PC-3 (cell line): ENCODE measurements around the gene C1D. TPM values are rescaled to one million over a fixed set of nuclear protein-coding genes. Genes with fewer than 3 reads are reported as not detected.

Source experiments
- ATAC-seq: fragments of 200-7000 bp; cut with Tn5 transposase; 2 replicates; pipeline ENCODE4 v1.9.1; 2020; ENCODE audit warnings: mild to moderate bottlenecking, moderate library complexity
- BruUV-seq: library from RNA; stranded (reverse); fragments of 400-500 nt; replicated peaks from 2 replicates; lab custom pipeline; 2021; lab: Mats Ljungman, UMichigan
- CTCF ChIA-PET: fragments of 300-600 bp; sonication (Branson Sonifier 250); formaldehyde crosslinking; loops from one replicate; lab custom pipeline; 2022; ENCODE audit warnings: antibody characterized with exemption; lab: Charles Lee
- POLR2A ChIA-PET: fragments of 300-600 bp; sonication (Branson Sonifier 250); formaldehyde crosslinking; loops from one replicate; lab custom pipeline; 2022; ENCODE audit warnings: antibody characterized with exemption; ENCODE audit not compliant: unreplicated experiment; lab: Charles Lee
- DNase-seq: peaks from one replicate; pipeline ENCODE4 v3.0.0-alpha.2; 2015
- H2AFZ ChIP-seq: fragments of 300-600 bp; sonication (generic); 2 replicates; pipeline ENCODE4 v1.6.0; 2016; ENCODE audit warnings: antibody characterized with exemption, low read length
- H3F3A ChIP-seq: fragments of 300-600 bp; sonication (generic); one replicate; pipeline ENCODE4 v1.6.0; 2017; ENCODE audit warnings: antibody characterized with exemption, low read length, control low read depth, mild to moderate bottlenecking; ENCODE audit not compliant: unreplicated experiment
- H3K27ac ChIP-seq: fragments of 300-600 bp; sonication (generic); 2 replicates; pipeline ENCODE4 v1.5.1; 2016; ENCODE audit warnings: mild to moderate bottlenecking, low read length
- H3K27me3 ChIP-seq: fragments of 300-600 bp; sonication (generic); 2 replicates; pipeline ENCODE4 v1.6.1; 2016; ENCODE audit warnings: low read length, mixed read lengths
- H3K36me3 ChIP-seq: fragments of 300-600 bp; sonication (generic); 2 replicates; pipeline ENCODE4 v1.6.1; 2016; ENCODE audit warnings: low read depth, mixed run types, low read length, mixed read lengths
- H3K4me1 ChIP-seq: fragments of 300-600 bp; sonication (generic); 2 replicates; pipeline ENCODE4 v1.5.1; 2016; ENCODE audit warnings: low read length; ENCODE audit not compliant: insufficient read depth
- H3K4me2 ChIP-seq: fragments of 300-600 bp; sonication (generic); 2 replicates; pipeline ENCODE4 v1.6.0; 2016; ENCODE audit warnings: low read length
- H3K4me3 ChIP-seq: fragments of 300-600 bp; sonication (generic); 2 replicates; pipeline ENCODE4 v1.5.1; 2016; ENCODE audit warnings: mild to moderate bottlenecking, low read length, mixed read lengths
- H3K79me2 ChIP-seq: fragments of 300-600 bp; sonication (generic); 2 replicates; pipeline ENCODE4 v1.6.1; 2017; ENCODE audit warnings: low read length, mixed read lengths
- H3K9ac ChIP-seq: fragments of 300-600 bp; sonication (generic); 2 replicates; pipeline ENCODE4 v1.6.0; 2016; ENCODE audit warnings: mild to moderate bottlenecking, low read length
- H3K9me2 ChIP-seq: fragments of 300-600 bp; sonication (generic); replicated peaks from 2 replicates; pipeline ENCODE4 v1.6.1; 2016; ENCODE audit warnings: mixed run types, low read length, mixed read lengths
- H3K9me3 ChIP-seq: fragments of 300-600 bp; sonication (generic); 2 replicates; pipeline ENCODE4 v1.6.1; 2016; ENCODE audit warnings: low read length, mixed read lengths
- H4K20me1 ChIP-seq: fragments of 300-600 bp; sonication (generic); 2 replicates; pipeline ENCODE4 v1.6.1; 2016; ENCODE audit warnings: low read length, mixed read lengths
- CTCF ChIP-seq: fragments of 300-600 bp; sonication (generic); conservative IDR thresholded peaks from 2 replicates; pipeline ENCODE4 v1.5.1; 2017; ENCODE audit warnings: antibody characterized with exemption, low read depth, mild to moderate bottlenecking, low read length
- EZH2 ChIP-seq: fragments of 300-600 bp; sonication (generic); IDR thresholded peaks from one replicate; pipeline ENCODE4 v1.6.1; 2017; ENCODE audit warnings: antibody characterized with exemption, mild to moderate bottlenecking, low read length; ENCODE audit not compliant: unreplicated experiment
- EZH2phosphoT487 ChIP-seq: fragments of 300-600 bp; sonication (generic); IDR thresholded peaks from 2 replicates; pipeline ENCODE4 v1.6.1; 2018; ENCODE audit warnings: mild to moderate bottlenecking, antibody characterized with exemption, low read length, borderline replicate concordance
- intact Hi-C: fragments of 100-400 bp; cut with micrococcal nuclease; formaldehyde crosslinking; loops from 2 replicates; pipeline ENCODE4 v1.9.0; 2023
- total RNA-seq: library from RNA; depleted of rRNA; stranded (reverse); fragments of >200 nt; gene quantifications from 2 replicates; pipeline ENCODE4 v1.2.3, GENCODE V29; 2014

Gene C1D
- total RNA-seq, 1 experiment from 2014 or later: 19.1 TPM

GRCh38 chr2:68040078-68040477 is 22.7 kb downstream of the C1D start:
- TF ChIP-seq EZH2: no peak
- no peak for TF ChIP-seq EZH2phosphoT487
- no peak for TF ChIP-seq CTCF

GRCh38 chr2:68039317-68039716 is 23.5 kb downstream of the C1D start:
- Histone ChIP-seq H3K36me3 (peaks cover 3% of the 10 kb centered on the region; the same call in 1 of the 2 replicates), H3K79me2 (peaks cover 6% of the 10 kb centered on the region; the same call in 1 of the 2 replicates), H3K4me1 (peaks cover 23% of the 10 kb centered on the region), H3K9me2 (no peaks in the 10 kb centered on the region), H3F3A (no peaks in the 10 kb centered on the region), H3K4me3 (no peak overlapping the region), H4K20me1 (no peaks in the 10 kb centered on the region), H3K4me2 (no peak overlapping the region), H3K9me3 (no peaks in the 10 kb centered on the region), H3K27me3 (no peaks in the 10 kb centered on the region), H3K27ac (no peak overlapping the region), H2AFZ (no peak overlapping the region), H3K9ac (no peak overlapping the region)
- DNase-seq (no peak), ATAC-seq (no peak)
- ChIA-PET POLR2A (no interaction called here), CTCF (no interaction called here)
- TF ChIP-seq EZH2phosphoT487: no peak
- no peak for TF ChIP-seq EZH2
- TF ChIP-seq CTCF: no peak
- intact Hi-C loops: loop anchor here (10.0 kb wide), 2 partner anchors 565 to 645 kb away; partner anchors contain the start of gene ETAA1
- no TSS peak for BruUV-seq

More at GRCh38 chr2:68040078-68040477, 22.7 kb downstream of the C1D start:
- Histone ChIP-seq H2AFZ (no peak overlapping the region), H3K36me3 (peaks cover 3% of the 10 kb centered on the region; the same call in 1 of the 2 replicates), H3K4me3 (no peak overlapping the region), H3K27me3 (no peaks in the 10 kb centered on the region), H3K27ac (no peak overlapping the region), H3K9me3 (no peaks in the 10 kb centered on the region), H3K4me2 (no peak overlapping the region), H4K20me1 (no peaks in the 10 kb centered on the region), H3K4me1 (peaks cover 31% of the 10 kb centered on the region), H3K9ac (no peak overlapping the region), H3K79me2 (peaks cover 6% of the 10 kb centered on the region; the same call in 1 of the 2 replicates), H3K9me2 (no peaks in the 10 kb centered on the region), H3F3A (no peaks in the 10 kb centered on the region)
- ChIA-PET CTCF (no interaction called here), POLR2A (interaction anchor here (0.6 kb wide), 1 partner anchor 280 kb away, joined by 4 read pairs; no protein-coding TSS in a partner anchor)
- ATAC-seq (no peak), DNase-seq (no peak)
- intact Hi-C loops: no loop called here
- BruUV-seq: no TSS peak

- no peak overlapping the region for H2AFZ ChIP-seq
- POLR2A ChIA-PET: no interaction called here
- no peaks in the 10 kb centered on the region for H4K20me1 ChIP-seq
- intact Hi-C loops: loop anchor here (5.0 to 10.0 kb wide), 3 partner anchors 558 to 1600 kb away; partner anchors contain the start of gene ETAA1
- no peak overlapping the region for H3K9ac ChIP-seq
- H3K36me3 ChIP-seq: no peaks in the 10 kb centered on the region
- H3K9me2 ChIP-seq: no peaks in the 10 kb centered on the region
- H3K79me2 ChIP-seq: no peaks in the 10 kb centered on the region
- no peak overlapping the region for H3K4me3 ChIP-seq
- no peaks in the 10 kb centered on the region for H3K27me3 ChIP-seq
- DNase-seq (no peak), ATAC-seq (no peak)
- peaks cover 13% of the 10 kb centered on the region for H3K4me1 ChIP-seq
- no peaks in the 10 kb centered on the region for H3F3A ChIP-seq
- no peaks in the 10 kb centered on the region for H3K9me3 ChIP-seq
- no peak overlapping the region for H3K27ac ChIP-seq
- TF ChIP-seq EZH2: no peak
- TF ChIP-seq EZH2phosphoT487: no peak
- CTCF ChIA-PET: interaction anchor here (1.1 kb wide), 1 partner anchor 259 kb away, joined by 5 read pairs; no protein-coding TSS in a partner anchor
- H3K4me2 ChIP-seq: no peak overlapping the region
- BruUV-seq: no TSS peak
These were observed 30.1 kb downstream of the C1D start for GRCh38 chr2:68032702-68033101.
